Common myeloid progenitor, CD34-positive (primary cell): ENCODE data around the gene C11orf87.

ENCODE experiments used
- CTCF ChIA-PET: fragments of 350-600 bp; sonication (Branson Sonifier 250); formaldehyde crosslinking; loops from one replicate; lab custom pipeline; 2021; ENCODE audit warnings: antibody characterized with exemption; lab: Charles Lee
- POLR2A ChIA-PET: fragments of 350-600 bp; sonication (Branson Sonifier 250); formaldehyde crosslinking; loops from one replicate; lab custom pipeline; 2021; ENCODE audit warnings: antibody characterized with exemption; lab: Charles Lee
- DNase-seq, 3 donors: peaks; one replicate each; pipeline versions ENCODE4 v3.0.0 to v3.0.0-alpha.2; 2013
- H3K27ac ChIP-seq, 2 experiments: 1 replicate in 1 of 2; 2 replicates in 1 of 2; pipeline ENCODE4 v1.7.0; 2013; ENCODE audit warnings: inconsistent platforms in 2 of 2, low read length in 2 of 2, mild to moderate bottlenecking in 2 of 2, low read depth in 1 of 2, moderate library complexity in 1 of 2; ENCODE audit not compliant: severe bottlenecking in 2 of 2, insufficient read depth in 1 of 2, poor library complexity in 1 of 2
- H3K27me3 ChIP-seq, 5 experiments: replicated peaks in 2 of 5; 1 replicate in 3 of 5; 2 replicates in 2 of 5; pipeline versions ENCODE4 v1.6.1 to v1.7.0; 2013; ENCODE audit warnings: low read length in 4 of 5, mild to moderate bottlenecking in 2 of 5, moderate library complexity in 2 of 5, inconsistent platforms in 1 of 5; ENCODE audit not compliant: insufficient read depth in 5 of 5, control insufficient read depth in 4 of 5
- H3K36me3 ChIP-seq, 4 experiments: 1 replicate in 2 of 4; 2 replicates in 2 of 4; pipeline versions ENCODE4 v1.6.1 to v1.7.0; 2013; ENCODE audit warnings: low read length in 3 of 4, control low read depth in 1 of 4, mild to moderate bottlenecking in 1 of 4; ENCODE audit not compliant: control insufficient read depth in 4 of 4, insufficient read depth in 4 of 4
- H3K4me1 ChIP-seq, 4 experiments: 1 replicate in 3 of 4; 2 replicates in 1 of 4; pipeline versions ENCODE4 v1.6.1 to v1.7.1; 2013; ENCODE audit warnings: low read length in 3 of 4, mild to moderate bottlenecking in 3 of 4, control low read depth in 1 of 4, inconsistent platforms in 1 of 4, moderate library complexity in 1 of 4; ENCODE audit not compliant: control insufficient read depth in 4 of 4, insufficient read depth in 4 of 4; ENCODE audit errors: control extremely low read depth in 1 of 4
- H3K4me3 ChIP-seq, 7 experiments: 1 replicate in 4 of 7; 2 replicates in 3 of 7; pipeline versions ENCODE4 v1.5.1 to v1.7.0; 2013; ENCODE audit warnings: mild to moderate bottlenecking in 7 of 7, low read length in 6 of 7, moderate library complexity in 6 of 7, inconsistent platforms in 2 of 7, low read depth in 2 of 7, control low read depth in 1 of 7; ENCODE audit not compliant: insufficient read depth in 4 of 7, control insufficient read depth in 1 of 7; ENCODE audit errors: extremely low read depth in 1 of 7
- H3K9me3 ChIP-seq, 5 experiments: 1 replicate in 4 of 5; 2 replicates in 1 of 5; pipeline versions ENCODE4 v1.6.1 to v1.7.1; 2013; ENCODE audit warnings: low read length in 4 of 5, mild to moderate bottlenecking in 2 of 5, inconsistent platforms in 1 of 5, low read depth in 1 of 5, moderate library complexity in 1 of 5; ENCODE audit not compliant: control insufficient read depth in 4 of 5, insufficient read depth in 2 of 5; ENCODE audit errors: control extremely low read depth in 1 of 5
- WGBS: methylation state at CpG from one replicate; pipeline ENCODE4 v1.1.5; 2013; ENCODE audit not compliant: insufficient coverage; 5-methylcytosine and 5-hydroxymethylcytosine counted together

Gene C11orf87

GRCh38 chr11:109388982-109389381, 33.0 kb upstream of the C11orf87 start:
- no peaks in the 10 kb centered on the region for H3K27me3 ChIP-seq
- H3K4me1 ChIP-seq: no peaks in the 10 kb centered on the region
- WGBS: 89% methylated on average over 1 of the region's 3 CpGs
- ChIA-PET CTCF (no interaction called here), POLR2A (no interaction called here)
- no peak overlapping the region for H3K27ac ChIP-seq
- no peaks in the 10 kb centered on the region for H3K36me3 ChIP-seq
- no peaks in the 10 kb centered on the region for H3K9me3 ChIP-seq
- no peak for DNase-seq
- no peak overlapping the region for H3K4me3 ChIP-seq

DNA sequence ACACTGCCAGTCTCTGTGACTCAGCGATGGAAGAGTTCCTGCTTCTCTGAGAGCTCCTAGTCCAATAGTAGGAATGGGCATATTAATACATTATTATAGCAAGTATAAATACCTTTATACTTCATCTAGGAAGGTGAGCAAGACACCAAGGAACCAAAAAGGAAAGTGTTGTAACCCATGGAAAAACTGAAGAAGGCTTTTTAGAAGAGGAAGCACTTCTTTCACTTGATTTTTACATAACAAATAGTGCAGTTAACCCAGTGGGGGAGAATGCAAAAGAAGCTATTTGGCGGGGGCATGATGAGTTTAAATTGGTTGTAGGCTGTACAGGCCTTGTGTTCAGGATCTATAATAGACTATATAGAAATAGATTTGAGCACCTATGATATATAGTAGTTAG, 31.2 kb upstream of the C11orf87 start:
- Histone ChIP-seq H3K4me3 (no peak overlapping the region), H3K9me3 (no peaks in the 10 kb centered on the region), H3K27ac (no peak overlapping the region), H3K36me3 (no peaks in the 10 kb centered on the region), H3K27me3 (no peaks in the 10 kb centered on the region), H3K4me1 (no peaks in the 10 kb centered on the region)
- no peak for DNase-seq
- no CpG with 5 or more reads among the region's 2 CpGs for WGBS
- ChIA-PET CTCF (interaction anchor here (0.7 kb wide), 1 partner anchor 193 kb away, joined by 3 read pairs; no protein-coding TSS in a partner anchor), POLR2A (no interaction called here)

- WGBS: no CpG with 5 or more reads among the region's 3 CpGs
- no peak for DNase-seq
- no peak overlapping the region for H3K27ac ChIP-seq
- no peaks in the 10 kb centered on the region for H3K9me3 ChIP-seq
- H3K4me3 ChIP-seq: no peak overlapping the region
- H3K4me1 ChIP-seq: no peaks in the 10 kb centered on the region
- no peaks in the 10 kb centered on the region for H3K27me3 ChIP-seq
- H3K36me3 ChIP-seq: no peaks in the 10 kb centered on the region
- CTCF ChIA-PET: no interaction called here
- POLR2A ChIA-PET: no interaction called here
These were observed 20.4 kb upstream of the C11orf87 start for GRCh38 chr11:109401545-109401944.

GRCh38 chr11:109405671-109406070, 16.3 kb upstream of the C11orf87 start:
- no peak for DNase-seq
- Histone ChIP-seq H3K4me3 (no peak overlapping the region), H3K27me3 (no peaks in the 10 kb centered on the region), H3K27ac (no peak overlapping the region), H3K9me3 (no peaks in the 10 kb centered on the region), H3K4me1 (no peaks in the 10 kb centered on the region), H3K36me3 (no peaks in the 10 kb centered on the region)
- POLR2A ChIA-PET: no interaction called here
- CTCF ChIA-PET: no interaction called here

- 86% methylated on average over 1 of the region's 2 CpGs for WGBS
- H3K9me3 ChIP-seq: peaks cover 0 to 2% (median 0%) of the 10 kb centered on the region in 5 experiments
- no peaks in the 10 kb centered on the region for H3K4me1 ChIP-seq
- peaks cover 7 to 20% (median 18%) of the 10 kb centered on the region in 5 experiments for H3K27me3 ChIP-seq
- H3K36me3 ChIP-seq: no peaks in the 10 kb centered on the region
- ChIA-PET CTCF (no interaction called here), POLR2A (no interaction called here)
- no peak overlapping the region for H3K27ac ChIP-seq
- no peak overlapping the region for H3K4me3 ChIP-seq
- no peak for DNase-seq
These were observed 5.4 kb upstream of the C11orf87 start for GRCh38 chr11:109416601-109417000.

- H3K9me3 ChIP-seq: no peaks in the 10 kb centered on the region
- H3K27me3 ChIP-seq: peaks cover 13 to 65% (median 39%) of the 10 kb centered on the region in 5 experiments
- H3K4me1 ChIP-seq: peaks cover 0 to 15% (median 13%) of the 10 kb centered on the region in 4 experiments
- WGBS: 0% methylated on average over 31 of the region's 43 CpGs
- DNase-seq: peak in 2 of 3 donors; percentile 15 to 42
- peak overlapping the region in 5 of 7 experiments; percentile 5 to 55 (median 34) for H3K4me3 ChIP-seq
- H3K36me3 ChIP-seq: no peaks in the 10 kb centered on the region
- ChIA-PET POLR2A (no interaction called here), CTCF (no interaction called here)
- no peak overlapping the region for H3K27ac ChIP-seq
These were observed 978 bp downstream of the C11orf87 start for GRCh38 chr11:109422870-109423465.

- peaks cover 13 to 65% (median 37%) of the 10 kb centered on the region in 5 experiments for H3K27me3 ChIP-seq
- H3K9me3 ChIP-seq: no peaks in the 10 kb centered on the region
- ChIA-PET POLR2A (no interaction called here), CTCF (no interaction called here)
- no peaks in the 10 kb centered on the region for H3K36me3 ChIP-seq
- 15% methylated on average over 34 of the region's 45 CpGs for WGBS
- H3K27ac ChIP-seq: no peak overlapping the region
- DNase-seq: no peak
- peaks cover 0 to 15% (median 13%) of the 10 kb centered on the region in 4 experiments for H3K4me1 ChIP-seq
- H3K4me3 ChIP-seq: peak overlapping the region in 5 of 7 experiments; percentile 5 to 55 (median 34)
These were observed 1.6 kb downstream of the C11orf87 start for GRCh38 chr11:109423466-109424190.
